Transverse colon (tissue), 4 donors: Measurements from ENCODE around the gene MAGI1.

Source experiments
- EP300 ChIP-seq: sonication (generic); formaldehyde crosslinking; IDR thresholded peaks from one replicate; pipeline ENCODE4 v1.6.1; 2017; ENCODE audit warnings: antibody characterized with exemption, low read depth
- POLR2A ChIP-seq: fragments of 450-650 bp; IDR thresholded peaks from one replicate; pipeline ENCODE4 v1.6.1; 2016; ENCODE audit warnings: antibody characterized with exemption, mild to moderate bottlenecking, moderate library complexity
- POLR2AphosphoS5 ChIP-seq, 3 donors: sonication (generic); formaldehyde crosslinking; IDR thresholded peaks; one replicate each; pipeline ENCODE4 v1.6.1; 2016; ENCODE audit warnings: antibody characterized with exemption in 3 of 3
- TF ChIP-seq, protein P1 (sequence below), 5 experiments: fragments of 200-600 bp in 3 of 5; fragments of 450-650 bp in 2 of 5; sonication (generic) in 3 of 5; IDR thresholded peaks; 1 replicate in 2 of 5; 2 replicates in 3 of 5; pipeline ENCODE4 v1.5.1; 2016 to 2017; ENCODE audit warnings: antibody characterized with exemption in 5 of 5, inconsistent platforms in 3 of 5, mild to moderate bottlenecking in 2 of 5, moderate library complexity in 1 of 5

DNA sequence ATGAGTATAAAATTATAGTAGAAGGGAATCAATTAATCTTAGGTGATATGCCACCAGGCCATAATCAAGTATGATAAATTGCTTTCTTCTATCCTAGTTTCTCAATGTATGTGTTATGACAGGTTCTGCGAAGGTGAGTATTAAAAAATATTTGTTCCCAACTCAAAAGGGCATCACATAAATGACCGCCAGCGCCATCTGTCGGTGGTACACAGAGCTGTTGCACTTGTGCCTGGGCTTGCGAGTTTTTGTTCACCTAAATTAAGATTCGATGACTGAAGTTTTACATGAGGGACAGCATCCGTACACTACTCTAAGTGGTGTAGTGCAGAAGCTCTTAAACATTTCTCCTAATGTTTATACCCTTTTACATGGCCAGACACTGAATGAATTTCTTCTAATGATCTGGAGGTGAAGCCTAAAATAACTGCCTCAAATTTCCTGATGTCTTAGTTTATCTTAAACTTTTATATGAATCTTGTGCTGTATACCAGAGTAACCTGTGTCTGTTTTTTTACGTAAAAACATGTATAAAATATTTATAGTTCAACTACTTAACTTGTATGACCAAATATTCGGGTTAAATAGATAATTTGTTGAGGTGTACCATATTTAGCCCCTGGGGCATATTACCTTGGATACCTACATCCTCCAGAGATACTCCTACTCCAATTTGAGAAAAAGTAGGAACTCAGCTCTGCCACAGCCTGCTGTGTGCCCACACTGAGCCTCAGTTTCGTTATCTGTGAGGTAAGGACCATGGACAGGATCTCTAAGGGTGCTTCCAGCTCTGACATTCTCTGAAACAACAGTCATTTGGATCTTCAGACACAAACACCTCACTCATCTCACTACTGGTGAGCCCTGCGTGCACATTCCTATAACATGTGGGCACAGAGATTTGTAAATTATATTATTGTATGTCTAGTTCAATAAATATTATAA is 365.6 kb downstream of the MAGI1 start:
- TF ChIP-seq, protein P1, sequence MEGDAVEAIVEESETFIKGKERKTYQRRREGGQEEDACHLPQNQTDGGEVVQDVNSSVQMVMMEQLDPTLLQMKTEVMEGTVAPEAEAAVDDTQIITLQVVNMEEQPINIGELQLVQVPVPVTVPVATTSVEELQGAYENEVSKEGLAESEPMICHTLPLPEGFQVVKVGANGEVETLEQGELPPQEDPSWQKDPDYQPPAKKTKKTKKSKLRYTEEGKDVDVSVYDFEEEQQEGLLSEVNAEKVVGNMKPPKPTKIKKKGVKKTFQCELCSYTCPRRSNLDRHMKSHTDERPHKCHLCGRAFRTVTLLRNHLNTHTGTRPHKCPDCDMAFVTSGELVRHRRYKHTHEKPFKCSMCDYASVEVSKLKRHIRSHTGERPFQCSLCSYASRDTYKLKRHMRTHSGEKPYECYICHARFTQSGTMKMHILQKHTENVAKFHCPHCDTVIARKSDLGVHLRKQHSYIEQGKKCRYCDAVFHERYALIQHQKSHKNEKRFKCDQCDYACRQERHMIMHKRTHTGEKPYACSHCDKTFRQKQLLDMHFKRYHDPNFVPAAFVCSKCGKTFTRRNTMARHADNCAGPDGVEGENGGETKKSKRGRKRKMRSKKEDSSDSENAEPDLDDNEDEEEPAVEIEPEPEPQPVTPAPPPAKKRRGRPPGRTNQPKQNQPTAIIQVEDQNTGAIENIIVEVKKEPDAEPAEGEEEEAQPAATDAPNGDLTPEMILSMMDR (IDR thresholded peaks at IDR 0.05) = peak; percentile 56 to 77 (median 68)
- TF ChIP-seq POLR2A (no peak), POLR2AphosphoS5 (IDR thresholded peaks at IDR 0.05) (no peak), EP300 (no peak)
